ENCODE data around the gene TUBB2A.
"Not testable (repeated sequence)": the region's sequence is repeated elsewhere in the genome, so short reads cannot be mapped to it uniquely, and the experiment has no call there.

TUBB2A gene

GRCh38 chr6:3181105-3181504, 23.8 kb upstream of the TUBB2A start:
- Histone ChIP-seq H3K27me3 (ENCODE audit: control insufficient read depth in 1 of 2, insufficient read depth in 2 of 2, low read length in 2 of 2) (no peaks in the 10 kb centered on the region), H3K4me3 (ENCODE audit: low read length in 2 of 2) (no peak overlapping the region), H3K36me3 (ENCODE audit: control insufficient read depth in 2 of 2, insufficient read depth in 2 of 2, low read length in 2 of 2) (no peaks in the 10 kb centered on the region), H3K4me1 (ENCODE audit: control insufficient read depth, insufficient read depth, low read length) (no peaks in the 10 kb centered on the region), H3K9ac (ENCODE audit: low read length in 2 of 2) (no peak overlapping the region), H3K27ac (ENCODE audit: low read length) (no peak overlapping the region), H3K9me3 (ENCODE audit: control insufficient read depth in 2 of 2, low read length in 2 of 2) (no peaks in the 10 kb centered on the region)

DNA sequence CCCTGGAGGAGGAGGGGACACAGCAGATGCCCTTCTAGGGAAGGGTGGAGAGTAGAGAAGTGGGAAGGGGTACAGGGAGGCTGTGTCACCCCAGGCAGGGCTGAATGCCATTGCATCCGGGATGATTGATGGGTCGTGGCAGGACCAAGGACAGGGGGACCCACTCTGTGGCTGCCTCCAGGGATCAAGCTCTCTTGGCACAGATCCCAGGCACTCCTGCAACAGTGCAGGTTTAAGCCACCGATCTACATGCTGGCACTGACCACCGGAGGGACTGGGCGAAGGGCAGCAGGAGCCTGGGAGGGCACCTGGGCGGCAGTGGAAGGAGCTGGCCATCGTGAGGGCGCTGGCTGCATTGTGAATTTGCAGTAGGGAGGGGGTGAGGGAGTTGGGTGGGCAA, 22.6 kb upstream of the TUBB2A start:
- H3K27me3 ChIP-seq (ENCODE audit: control insufficient read depth in 1 of 2, insufficient read depth in 2 of 2, low read length in 2 of 2); H3K27ac ChIP-seq (ENCODE audit: low read length); H3K9me3 ChIP-seq (ENCODE audit: control insufficient read depth in 2 of 2, low read length in 2 of 2); H3K4me1 ChIP-seq (ENCODE audit: control insufficient read depth, insufficient read depth, low read length); H3K36me3 ChIP-seq (ENCODE audit: control insufficient read depth in 2 of 2, insufficient read depth in 2 of 2, low read length in 2 of 2); H3K9ac ChIP-seq (ENCODE audit: low read length in 2 of 2): not testable (repeated sequence)
- H3K4me3 ChIP-seq (ENCODE audit: low read length in 2 of 2), result peak overlapping the region in 1 of 2 donors; percentile 54

- H3K9ac ChIP-seq (ENCODE audit: low read length in 2 of 2); H3K27me3 ChIP-seq (ENCODE audit: control insufficient read depth in 1 of 2, insufficient read depth in 2 of 2, low read length in 2 of 2); H3K9me3 ChIP-seq (ENCODE audit: control insufficient read depth in 2 of 2, low read length in 2 of 2); H3K27ac ChIP-seq (ENCODE audit: low read length); H3K36me3 ChIP-seq (ENCODE audit: control insufficient read depth in 2 of 2, insufficient read depth in 2 of 2, low read length in 2 of 2); H3K4me1 ChIP-seq (ENCODE audit: control insufficient read depth, insufficient read depth, low read length); H3K4me3 ChIP-seq (ENCODE audit: low read length in 2 of 2): not testable (repeated sequence)
Measured at GRCh38 chr6:3178666-3179065, 21.3 kb upstream of the TUBB2A start.

- Histone ChIP-seq H3K4me3 (ENCODE audit: low read length in 2 of 2) (no peak overlapping the region), H3K9ac (ENCODE audit: low read length in 2 of 2) (no peak overlapping the region), H3K27me3 (ENCODE audit: control insufficient read depth in 1 of 2, insufficient read depth in 2 of 2, low read length in 2 of 2) (no peaks in the 10 kb centered on the region), H3K9me3 (ENCODE audit: control insufficient read depth in 2 of 2, low read length in 2 of 2) (no peaks in the 10 kb centered on the region), H3K27ac (ENCODE audit: low read length) (no peak overlapping the region), H3K4me1 (ENCODE audit: control insufficient read depth, insufficient read depth, low read length) (no peaks in the 10 kb centered on the region), H3K36me3 (ENCODE audit: control insufficient read depth in 2 of 2, insufficient read depth in 2 of 2, low read length in 2 of 2) (no peaks in the 10 kb centered on the region)
Measured at GRCh38 chr6:3176562-3177355, 19.4 kb upstream of the TUBB2A start.

- Histone ChIP-seq H3K36me3 (ENCODE audit: control insufficient read depth in 2 of 2, insufficient read depth in 2 of 2, low read length in 2 of 2) (no peaks in the 10 kb centered on the region), H3K27ac (ENCODE audit: low read length) (no peak overlapping the region)
Measured at GRCh38 chr6:3175715-3176402, 18.5 kb upstream of the TUBB2A start.

GRCh38 chr6:3173636-3174089, 16.3 kb upstream of the TUBB2A start:
- not testable (repeated sequence) for H3K27me3 ChIP-seq (ENCODE audit: control insufficient read depth in 1 of 2, insufficient read depth in 2 of 2, low read length in 2 of 2); H3K9ac ChIP-seq (ENCODE audit: low read length in 2 of 2); H3K4me1 ChIP-seq (ENCODE audit: control insufficient read depth, insufficient read depth, low read length)

More at GRCh38 chr6:3175715-3176402, 18.5 kb upstream of the TUBB2A start:
- no peaks in the 10 kb centered on the region for H3K9me3 ChIP-seq (ENCODE audit: control insufficient read depth in 2 of 2, low read length in 2 of 2)
- H3K27me3 ChIP-seq (ENCODE audit: control insufficient read depth in 1 of 2, insufficient read depth in 2 of 2, low read length in 2 of 2), result no peaks in the 10 kb centered on the region
- no peaks in the 10 kb centered on the region for H3K4me1 ChIP-seq (ENCODE audit: control insufficient read depth, insufficient read depth, low read length)
- H3K4me3 ChIP-seq (ENCODE audit: low read length in 2 of 2), result no peak overlapping the region
- H3K9ac ChIP-seq (ENCODE audit: low read length in 2 of 2), result no peak overlapping the region

GRCh38 chr6:3172789-3173188, 15.4 kb upstream of the TUBB2A start:
- H3K27ac ChIP-seq (ENCODE audit: low read length); H3K9ac ChIP-seq (ENCODE audit: low read length in 2 of 2); H3K36me3 ChIP-seq (ENCODE audit: control insufficient read depth in 2 of 2, insufficient read depth in 2 of 2, low read length in 2 of 2); H3K4me1 ChIP-seq (ENCODE audit: control insufficient read depth, insufficient read depth, low read length); H3K27me3 ChIP-seq (ENCODE audit: control insufficient read depth in 1 of 2, insufficient read depth in 2 of 2, low read length in 2 of 2); H3K9me3 ChIP-seq (ENCODE audit: control insufficient read depth in 2 of 2, low read length in 2 of 2); H3K4me3 ChIP-seq (ENCODE audit: low read length in 2 of 2): not testable (repeated sequence)

More at GRCh38 chr6:3173636-3174089, 16.3 kb upstream of the TUBB2A start:
- not testable (repeated sequence) for H3K9me3 ChIP-seq (ENCODE audit: control insufficient read depth in 2 of 2, low read length in 2 of 2); H3K36me3 ChIP-seq (ENCODE audit: control insufficient read depth in 2 of 2, insufficient read depth in 2 of 2, low read length in 2 of 2); H3K4me3 ChIP-seq (ENCODE audit: low read length in 2 of 2); H3K27ac ChIP-seq (ENCODE audit: low read length)

DNA sequence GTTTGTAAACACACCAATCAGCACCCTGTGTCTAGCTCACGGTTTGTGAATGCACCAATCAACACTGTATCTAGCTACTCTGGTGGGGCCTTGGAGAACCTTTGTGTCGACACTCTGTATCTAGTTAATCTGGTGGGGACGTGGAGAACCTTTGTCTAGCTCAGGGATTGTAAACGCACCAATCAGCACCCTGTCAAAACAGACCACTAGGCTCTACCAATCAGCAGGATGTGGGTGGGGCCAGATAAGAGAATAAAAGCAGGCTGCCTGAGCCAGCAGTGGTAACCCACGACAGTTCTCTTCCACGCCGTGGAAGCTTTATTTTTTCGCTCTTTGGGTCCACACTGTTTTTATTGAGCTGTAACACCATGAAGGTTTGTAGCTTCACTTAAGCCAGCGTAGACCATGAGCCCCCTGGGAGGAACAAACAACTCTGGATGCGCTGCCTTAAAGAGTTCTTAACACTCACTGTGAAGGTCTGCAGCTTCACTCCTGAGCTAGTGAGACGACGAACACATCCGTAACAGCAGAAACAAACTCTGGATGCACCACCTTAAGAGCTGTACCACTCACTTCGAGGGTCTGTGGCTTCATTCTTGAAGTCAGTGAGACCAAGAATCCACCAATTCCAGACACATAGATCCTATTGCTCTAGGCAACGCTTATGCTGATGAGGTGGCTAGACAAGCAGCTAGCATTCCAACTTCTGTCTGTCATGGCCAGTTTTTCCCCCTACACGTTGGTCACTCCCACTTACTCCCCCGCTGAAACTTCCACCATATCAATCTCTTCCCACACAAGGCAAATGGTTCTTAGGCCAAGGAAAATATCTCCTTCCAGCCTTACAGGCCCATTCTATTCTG, 14.2 kb upstream of the TUBB2A start:
- not testable (repeated sequence) for H3K4me1 ChIP-seq (ENCODE audit: control insufficient read depth, insufficient read depth, low read length); H3K9ac ChIP-seq (ENCODE audit: low read length in 2 of 2); H3K27me3 ChIP-seq (ENCODE audit: control insufficient read depth in 1 of 2, insufficient read depth in 2 of 2, low read length in 2 of 2); H3K4me3 ChIP-seq (ENCODE audit: low read length in 2 of 2); H3K27ac ChIP-seq (ENCODE audit: low read length); H3K9me3 ChIP-seq (ENCODE audit: control insufficient read depth in 2 of 2, low read length in 2 of 2); H3K36me3 ChIP-seq (ENCODE audit: control insufficient read depth in 2 of 2, insufficient read depth in 2 of 2, low read length in 2 of 2)

DNA sequence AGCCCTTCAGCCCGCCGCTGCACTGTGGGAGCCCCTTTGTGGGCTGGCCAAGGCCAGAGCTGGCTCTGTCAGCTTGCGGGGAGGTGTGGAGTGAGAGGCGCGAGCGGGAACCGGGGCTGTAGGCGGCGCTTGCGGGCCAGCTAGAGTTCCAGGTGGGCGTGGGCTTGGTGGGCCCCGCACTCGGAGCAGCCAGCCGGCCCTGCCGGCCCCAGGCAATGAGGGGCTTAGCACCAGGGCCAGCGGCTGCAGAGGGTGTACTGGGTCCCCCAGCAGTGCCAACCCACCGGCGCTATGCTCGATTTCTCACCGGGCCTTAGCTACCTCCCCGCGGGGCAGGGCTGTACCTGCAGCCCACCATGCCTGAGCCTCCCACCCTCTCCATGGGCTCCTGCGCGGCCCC, 13.3 kb upstream of the TUBB2A start:
- H3K27ac ChIP-seq (ENCODE audit: low read length); H3K9me3 ChIP-seq (ENCODE audit: control insufficient read depth in 2 of 2, low read length in 2 of 2); H3K4me3 ChIP-seq (ENCODE audit: low read length in 2 of 2); H3K27me3 ChIP-seq (ENCODE audit: control insufficient read depth in 1 of 2, insufficient read depth in 2 of 2, low read length in 2 of 2); H3K4me1 ChIP-seq (ENCODE audit: control insufficient read depth, insufficient read depth, low read length); H3K36me3 ChIP-seq (ENCODE audit: control insufficient read depth in 2 of 2, insufficient read depth in 2 of 2, low read length in 2 of 2); H3K9ac ChIP-seq (ENCODE audit: low read length in 2 of 2): not testable (repeated sequence)

GRCh38 chr6:3168046-3168445, 10.7 kb upstream of the TUBB2A start:
- H3K9ac ChIP-seq (ENCODE audit: low read length in 2 of 2); H3K4me3 ChIP-seq (ENCODE audit: low read length in 2 of 2); H3K27ac ChIP-seq (ENCODE audit: low read length); H3K36me3 ChIP-seq (ENCODE audit: control insufficient read depth in 2 of 2, insufficient read depth in 2 of 2, low read length in 2 of 2); H3K9me3 ChIP-seq (ENCODE audit: control insufficient read depth in 2 of 2, low read length in 2 of 2); H3K27me3 ChIP-seq (ENCODE audit: control insufficient read depth in 1 of 2, insufficient read depth in 2 of 2, low read length in 2 of 2); H3K4me1 ChIP-seq (ENCODE audit: control insufficient read depth, insufficient read depth, low read length): not testable (repeated sequence)

Measured in stomach smooth muscle (tissue), 2 donors.